GM12864 (cell line): ENCODE measurements around the gene SYTL5.

ENCODE experiments used
- DNase-seq: peaks from one replicate; pipeline ENCODE4 v3.0.0-alpha.2; 2011; ENCODE audit warnings: low read depth
- H3K4me3 ChIP-seq: 2 replicates; pipeline ENCODE4 v1.5.1; 2011; ENCODE audit warnings: mild to moderate bottlenecking, low read depth, low read length, control low read depth
- CTCF ChIP-seq: IDR thresholded peaks from 2 replicates; pipeline ENCODE4 v1.5.1; 2011; ENCODE audit warnings: low read depth, mild to moderate bottlenecking, moderate library complexity, low read length, control low read depth, inconsistent platforms; ENCODE audit errors: missing control alignments

Gene SYTL5

DNA sequence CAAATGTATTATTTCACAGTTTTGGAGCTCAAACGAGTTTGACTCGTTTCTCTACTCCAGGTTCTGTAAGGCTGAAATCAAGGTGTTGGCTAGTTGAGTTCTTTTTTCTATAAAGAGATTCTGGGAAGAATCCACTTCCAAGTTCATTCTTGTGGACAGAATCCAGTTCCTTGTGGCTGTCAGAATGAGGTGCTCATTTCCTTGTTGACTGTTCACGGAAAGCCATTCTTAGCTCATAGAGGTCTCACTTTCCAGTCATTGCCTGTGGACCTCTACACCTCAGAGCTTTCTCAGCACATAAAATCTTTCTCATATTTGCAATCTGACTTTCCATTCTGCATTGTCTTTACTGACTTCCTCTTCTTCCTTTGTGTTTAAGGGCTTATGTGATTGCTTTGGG lies 62.9 kb downstream of the SYTL5 start:
- DNase-seq = no peak
- TF ChIP-seq CTCF = no peak
- no peak overlapping the region for H3K4me3 ChIP-seq

- no peak for DNase-seq
- H3K4me3 ChIP-seq = no peak overlapping the region
- no peak for TF ChIP-seq CTCF
These were observed 63.6 kb downstream of the SYTL5 start for GRCh38 chrX:38069991-38070390.

- no peak for DNase-seq
- no peak overlapping the region for H3K4me3 ChIP-seq
- no peak for TF ChIP-seq CTCF
These were observed 73.1 kb downstream of the SYTL5 start for GRCh38 chrX:38079463-38079862.

DNA sequence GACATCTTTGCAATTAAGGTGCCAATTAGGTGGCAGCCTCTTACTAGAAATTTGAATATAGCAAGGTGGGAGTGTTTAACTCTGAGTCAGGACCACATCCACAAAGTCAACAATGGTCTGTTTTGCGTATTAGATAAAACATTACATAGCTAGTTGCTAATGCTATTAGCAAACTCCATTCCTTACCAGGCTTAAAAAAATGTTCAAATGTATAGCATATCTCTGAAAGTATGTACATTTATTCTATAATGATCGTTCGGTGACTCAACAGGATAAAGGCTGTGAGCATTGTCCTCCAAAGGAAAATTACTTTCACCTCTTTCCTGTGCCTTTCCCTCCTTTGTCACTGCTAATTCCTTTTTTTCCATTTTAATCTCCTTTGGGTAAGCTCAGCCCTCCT lies 74.5 kb downstream of the SYTL5 start:
- no peak overlapping the region for H3K4me3 ChIP-seq
- no peak for TF ChIP-seq CTCF
- DNase-seq = no peak

DNA sequence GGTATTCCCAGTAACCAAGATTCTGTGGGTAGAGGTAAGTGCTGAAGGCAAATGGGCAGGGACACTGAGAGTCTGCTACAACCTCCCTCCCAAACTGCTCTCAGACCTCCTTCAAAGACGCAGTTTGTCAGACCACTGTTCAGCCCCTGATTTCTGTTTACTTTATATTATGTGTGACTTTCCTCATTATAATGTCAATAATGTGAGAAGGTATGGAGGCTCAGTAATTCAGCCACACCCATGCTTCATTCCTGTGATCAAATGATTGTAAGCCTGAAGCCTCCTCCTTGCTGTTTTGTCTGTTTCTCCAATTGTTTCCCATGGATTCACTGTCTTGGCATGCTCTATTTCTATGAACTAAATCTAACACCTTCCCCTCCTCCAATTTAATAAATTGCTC lies 75.6 kb downstream of the SYTL5 start:
- no peak for DNase-seq
- no peak for TF ChIP-seq CTCF
- no peak overlapping the region for H3K4me3 ChIP-seq

DNA sequence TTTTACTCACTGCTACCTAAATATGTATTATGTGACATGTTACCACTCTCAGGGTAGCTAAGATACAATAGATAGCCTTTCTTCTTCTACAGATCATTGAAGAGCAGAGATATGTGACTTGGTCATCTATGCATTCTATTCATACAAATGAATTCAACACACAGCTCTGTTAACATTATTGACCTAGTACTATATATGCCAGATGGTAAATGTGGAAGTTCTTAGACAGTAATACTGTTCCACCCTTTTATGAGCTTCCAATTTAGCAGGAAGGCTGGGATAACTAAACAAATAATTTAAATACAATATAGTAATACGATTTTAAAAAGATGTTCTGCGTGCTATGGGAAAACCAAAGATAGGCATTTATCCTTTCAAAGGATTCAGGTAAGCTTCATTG lies 76.0 kb downstream of the SYTL5 start:
- no peak overlapping the region for H3K4me3 ChIP-seq
- no peak for DNase-seq
- no peak for TF ChIP-seq CTCF

- TF ChIP-seq CTCF = no peak
- H3K4me3 ChIP-seq = no peak overlapping the region
- no peak for DNase-seq
These were observed 79.5 kb downstream of the SYTL5 start for GRCh38 chrX:38085813-38086212.
